HG02571 (cell line): Measurements from ENCODE around the gene EIF4G1.

Experiments used
- ATAC-seq: cut with Tn5 transposase; IDR thresholded peaks from one replicate; pipeline ENCODE4 v1.9.1; 2021; ENCODE audit warnings: mild to moderate bottlenecking, moderate library complexity; ENCODE audit not compliant: unreplicated experiment

Gene EIF4G1

GRCh38 chr3:184300378-184300720 lies 14.1 kb upstream of the EIF4G1 start:
- no peak for ATAC-seq

- no peak for ATAC-seq
These were observed 8.8 kb upstream of the EIF4G1 start for GRCh38 chr3:184305577-184305976.

GRCh38 chr3:184306341-184306972 lies 7.9 kb upstream of the EIF4G1 start:
- ATAC-seq, result no peak

- no peak for ATAC-seq
These were observed 6.5 kb upstream of the EIF4G1 start for GRCh38 chr3:184307915-184308314.

- ATAC-seq, result no peak
These were observed 5.7 kb upstream of the EIF4G1 start for GRCh38 chr3:184308744-184309143.

GRCh38 chr3:184311633-184312032 lies 2.8 kb upstream of the EIF4G1 start:
- no peak for ATAC-seq

GRCh38 chr3:184314700-184315542 lies 515 bp downstream of the EIF4G1 start:
- ATAC-seq, result peak; percentile 36

GRCh38 chr3:184315543-184315867 lies 1.1 kb downstream of the EIF4G1 start:
- no peak for ATAC-seq

- ATAC-seq, result no peak
These were observed 1.7 kb downstream of the EIF4G1 start for GRCh38 chr3:184315871-184316661.

GRCh38 chr3:184316792-184317191 lies 2.4 kb downstream of the EIF4G1 start:
- ATAC-seq, result no peak

GRCh38 chr3:184317201-184317600 lies 2.8 kb downstream of the EIF4G1 start:
- no peak for ATAC-seq

GRCh38 chr3:184320104-184320445 lies 5.7 kb downstream of the EIF4G1 start:
- no peak for ATAC-seq

- no peak for ATAC-seq
These were observed 7.3 kb downstream of the EIF4G1 start for GRCh38 chr3:184321666-184322065.

- no peak for ATAC-seq
These were observed 8.5 kb downstream of the EIF4G1 start for GRCh38 chr3:184322731-184323487.

GRCh38 chr3:184323696-184324095 lies 9.3 kb downstream of the EIF4G1 start:
- no peak for ATAC-seq

GRCh38 chr3:184325269-184325668 lies 10.9 kb downstream of the EIF4G1 start:
- no peak for ATAC-seq

GRCh38 chr3:184325715-184326369 lies 11.4 kb downstream of the EIF4G1 start:
- ATAC-seq, result no peak

GRCh38 chr3:184327171-184327570 lies 12.8 kb downstream of the EIF4G1 start:
- no peak for ATAC-seq

GRCh38 chr3:184328516-184328915 lies 14.1 kb downstream of the EIF4G1 start:
- no peak for ATAC-seq

- no peak for ATAC-seq
These were observed 18.1 kb downstream of the EIF4G1 start for GRCh38 chr3:184332370-184333090.
